Smooth muscle cell (in vitro differentiated cells): ENCODE measurements around the gene DNAJB8. TPM values are rescaled to one million over a fixed set of nuclear protein-coding genes. Genes with fewer than 3 reads are reported as not detected.

Source experiments
- DNase-seq: peaks from one replicate; lab custom pipeline; 2025; ENCODE audit not compliant: unreplicated experiment; lab: John Stamatoyannopoulos, UW
- H2AFZ ChIP-seq: fragments of 200-600 bp; sonication (generic); 2 replicates; pipeline ENCODE4 v1.6.0; 2016; ENCODE audit warnings: antibody characterized with exemption, low read depth, mild to moderate bottlenecking
- H3F3A ChIP-seq: fragments of 200-600 bp; sonication (generic); 2 replicates; pipeline ENCODE4 v1.6.0; 2017; ENCODE audit warnings: antibody characterized with exemption, low read depth
- H3K27ac ChIP-seq: fragments of 200-600 bp; sonication (generic); 2 replicates; pipeline ENCODE4 v1.5.1; 2016; ENCODE audit warnings: low read depth, mild to moderate bottlenecking
- H3K27me3 ChIP-seq: fragments of 200-600 bp; sonication (generic); 2 replicates; pipeline ENCODE4 v1.6.1; 2016; ENCODE audit warnings: low read depth, mild to moderate bottlenecking
- H3K36me3 ChIP-seq: fragments of 200-600 bp; sonication (generic); 2 replicates; pipeline ENCODE4 v1.5.1; 2016; ENCODE audit warnings: low read depth
- H3K4me1 ChIP-seq: fragments of 200-600 bp; sonication (generic); 2 replicates; pipeline ENCODE4 v1.5.1; 2016; ENCODE audit warnings: low read depth
- H3K4me2 ChIP-seq: fragments of 200-600 bp; sonication (generic); 2 replicates; pipeline ENCODE4 v1.6.0; 2016; ENCODE audit warnings: mild to moderate bottlenecking
- H3K4me3 ChIP-seq: fragments of 200-600 bp; sonication (generic); 2 replicates; pipeline ENCODE4 v1.5.1; 2016; ENCODE audit warnings: mild to moderate bottlenecking
- H3K79me2 ChIP-seq: fragments of 200-600 bp; sonication (generic); 2 replicates; pipeline ENCODE4 v1.6.0; 2016; ENCODE audit warnings: low read depth, mild to moderate bottlenecking
- H3K9ac ChIP-seq: fragments of 200-600 bp; sonication (generic); 2 replicates; pipeline ENCODE4 v1.6.0; 2016; ENCODE audit warnings: low read depth
- H3K9me3 ChIP-seq: fragments of 200-600 bp; sonication (generic); replicated peaks from 2 replicates; pipeline ENCODE4 v1.5.1; 2016; ENCODE audit warnings: low read depth
- H4K20me1 ChIP-seq: fragments of 200-600 bp; sonication (generic); 2 replicates; pipeline ENCODE4 v1.6.0; 2016; ENCODE audit warnings: low read depth
- CTCF ChIP-seq: fragments of 200-600 bp; sonication (generic); IDR thresholded peaks from 2 replicates; pipeline ENCODE4 v1.5.1; 2017; ENCODE audit warnings: borderline replicate concordance, mild to moderate bottlenecking, antibody characterized with exemption; ENCODE audit not compliant: insufficient read depth, poor library complexity, severe bottlenecking
- WGBS: methylation state at CpG from one replicate; pipeline ENCODE4 v1.1.7; 2016; ENCODE audit warnings: low lambda C conversion rate; 5-methylcytosine and 5-hydroxymethylcytosine counted together
- polyA plus RNA-seq: library from polyadenylated mRNA; unstranded; fragments of >200 nt; fragmentation: Nextera tagmentation; extraction: Ambion mirVana; gene quantifications from 2 replicates; pipeline ENCODE4 v1.2.1, GENCODE V29; 2016
- total RNA-seq: library from RNA; depleted of rRNA; stranded (reverse); fragments of >200 nt; gene quantifications from 2 replicates; pipeline ENCODE4 v1.2.3, GENCODE V29; 2014

DNAJB8 gene
- total and polyA plus RNA-seq, 2 experiments from 2014 or later: not detected

DNA sequence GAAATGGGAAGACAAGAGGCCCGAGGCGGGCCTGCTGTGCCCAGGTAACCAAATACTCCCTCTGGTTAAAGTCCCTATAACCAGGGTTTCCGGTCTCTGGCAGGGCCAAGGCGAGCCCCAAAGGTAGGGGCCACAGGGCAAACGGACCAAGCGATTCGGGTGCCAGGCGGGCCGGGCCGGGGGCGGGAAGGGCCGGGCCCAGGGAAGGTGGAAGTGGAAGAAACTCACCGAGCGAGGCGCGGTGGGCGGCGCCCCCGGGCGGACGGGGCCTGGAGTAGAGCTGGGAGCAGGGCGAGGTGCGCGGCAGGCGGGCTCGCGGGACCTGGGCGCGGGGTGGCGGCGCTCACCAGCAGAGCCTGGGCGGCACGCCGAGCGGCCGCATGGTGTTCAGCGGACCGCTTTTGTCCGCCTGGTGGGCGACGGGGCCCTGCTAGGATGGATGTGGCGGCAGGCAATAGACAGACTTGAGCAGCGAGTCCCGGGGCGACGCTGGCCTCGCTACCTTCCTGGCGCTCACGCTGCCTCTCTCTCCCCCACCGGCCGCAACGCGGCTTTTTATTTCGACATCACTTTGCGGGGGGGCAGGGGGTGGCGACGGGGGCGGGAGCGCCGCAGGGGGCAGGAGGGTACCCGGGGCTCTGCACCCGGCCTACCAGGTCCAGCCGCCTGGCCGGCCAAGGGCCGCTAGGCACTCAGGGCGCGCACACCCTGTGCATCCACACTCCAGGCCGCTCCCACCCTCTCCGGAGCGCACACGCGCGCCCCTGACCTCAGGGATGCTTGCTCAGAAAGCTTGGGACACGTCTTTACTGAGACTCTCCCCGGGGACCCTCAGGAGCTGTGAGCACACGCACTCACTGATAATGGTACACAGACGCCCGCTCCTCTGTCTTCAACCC lies 26.2 kb upstream of the DNAJB8 start, which contains the start of gene GATA2:
GATA2 (minus strand) TSS at position 531 of the 899 bp plus-strand sequence. CDS start 6,170 bp downstream, outside the sequence.
- no peak within 1 kb of the TSS for H2AFZ ChIP-seq
- H3K79me2 ChIP-seq: no peaks in the 10 kb centered on the region
- H3K9me3 ChIP-seq: no peaks in the 10 kb centered on the region
- H3K4me2 ChIP-seq: peak within 1 kb of the TSS; percentile 97
- H3K4me1 ChIP-seq: peaks cover 40% of the 10 kb centered on the region
- H3K9ac ChIP-seq: no peak within 1 kb of the TSS
- peak within 1 kb of the TSS; percentile 21 for H3K4me3 ChIP-seq
- H3K36me3 ChIP-seq: no peaks in the 10 kb centered on the region
- TF ChIP-seq CTCF: no peak
- WGBS: 9% methylated on average over 57 of the region's 78 CpGs
- peaks cover 6% of the 10 kb centered on the region for H3F3A ChIP-seq
- DNase-seq: no peak
- H4K20me1 ChIP-seq: peaks cover 70% of the 10 kb centered on the region
- H3K27me3 ChIP-seq: peaks cover 80% of the 10 kb centered on the region
- H3K27ac ChIP-seq: no peak within 1 kb of the TSS

- Histone ChIP-seq H4K20me1 (peaks cover 68% of the 10 kb centered on the region), H3K4me1 (peaks cover 39% of the 10 kb centered on the region), H3K9me3 (no peaks in the 10 kb centered on the region), H3K79me2 (peaks cover 5% of the 10 kb centered on the region), H3K9ac (no peak overlapping the region), H2AFZ (no peak overlapping the region), H3K27me3 (peaks cover 77% of the 10 kb centered on the region), H3K4me3 (peak overlapping the region; percentile 21), H3K36me3 (no peaks in the 10 kb centered on the region), H3F3A (peaks cover 6% of the 10 kb centered on the region), H3K27ac (no peak overlapping the region), H3K4me2 (peak overlapping the region; percentile 97)
- DNase-seq: no peak
- WGBS: 7% methylated on average over 69 of the region's 70 CpGs
- no peak for TF ChIP-seq CTCF
These were observed 25.4 kb upstream of the DNAJB8 start for GRCh38 chr3:128491941-128492670.

DNA sequence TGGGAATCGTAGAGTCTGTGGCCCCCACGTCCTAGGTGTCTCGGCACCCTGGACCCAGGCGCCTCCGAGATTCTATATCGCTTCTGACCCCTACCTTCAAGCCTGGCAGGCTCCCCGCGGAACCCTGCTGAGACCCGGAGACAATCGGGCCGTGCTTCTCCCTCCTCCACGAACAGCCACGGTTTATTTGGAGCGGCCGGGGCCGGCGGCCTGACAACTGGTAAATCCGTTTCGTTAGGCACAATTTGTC lies 24.9 kb upstream of the DNAJB8 start:
- Histone ChIP-seq H2AFZ (no peak overlapping the region), H3K9ac (no peak overlapping the region), H4K20me1 (peaks cover 65% of the 10 kb centered on the region), H3K27ac (no peak overlapping the region), H3K79me2 (peaks cover 9% of the 10 kb centered on the region), H3K36me3 (no peaks in the 10 kb centered on the region), H3K4me2 (peak overlapping the region; percentile 97), H3K9me3 (no peaks in the 10 kb centered on the region), H3K4me3 (no peak overlapping the region), H3F3A (peaks cover 6% of the 10 kb centered on the region), H3K4me1 (peaks cover 43% of the 10 kb centered on the region), H3K27me3 (peaks cover 72% of the 10 kb centered on the region)
- WGBS: 16% methylated on average over 19 of the region's 19 CpGs
- TF ChIP-seq CTCF: no peak
- no peak for DNase-seq
